ENCODE data around the gene SPAAR.

- TF ChIP-seq EP300 (IDR thresholded peaks at IDR 0.05) (no peak), CTCF (IDR thresholded peaks at IDR 0.05) (no peak), POLR2AphosphoS5 (IDR thresholded peaks at IDR 0.05) (no peak)
Observed at GRCh38 chr9:35935755-35936509, 26.6 kb downstream of the SPAAR start.

Measured in upper lobe of left lung (tissue), 4 donors.